Urothelium cell line (cell line): ENCODE results near the gene PARD3B.
"Not testable (repeated sequence)": the region's sequence is repeated elsewhere in the genome, so short reads cannot be mapped to it uniquely, and the experiment has no call there.

ENCODE experiments used
- DNase-seq: peaks from one replicate; pipeline ENCODE4 v3.0.0; 2011; ENCODE audit warnings: low spot score, mixed read lengths
- FAIRE-seq: peaks from 2 replicates; lab custom pipeline; 2011; peaks lifted over from hg19 to GRCh38; lab: Jason Lieb, UNC

PARD3B gene

GRCh38 chr2:205477016-205477705 lies 931.9 kb downstream of the PARD3B start:
- peak; percentile 62 for DNase-seq
- no peak for FAIRE-seq

- FAIRE-seq (no peak), DNase-seq (no peak)
These were observed 936.6 kb downstream of the PARD3B start for GRCh38 chr2:205481861-205482260.

- no peak for FAIRE-seq
- DNase-seq, result no peak
These were observed 937.3 kb downstream of the PARD3B start for GRCh38 chr2:205482399-205483081.

GRCh38 chr2:205483095-205483494 lies 937.8 kb downstream of the PARD3B start:
- DNase-seq (no peak), FAIRE-seq (no peak)

GRCh38 chr2:205484215-205484614 lies 938.9 kb downstream of the PARD3B start:
- FAIRE-seq (no peak), DNase-seq (no peak)

GRCh38 chr2:205484764-205485163 lies 939.5 kb downstream of the PARD3B start:
- DNase-seq, result no peak
- no peak for FAIRE-seq

GRCh38 chr2:205493528-205493927 lies 948.3 kb downstream of the PARD3B start:
- FAIRE-seq, DNase-seq: not testable (repeated sequence)

GRCh38 chr2:205494537-205495235 lies 949.4 kb downstream of the PARD3B start:
- DNase-seq (no peak), FAIRE-seq (no peak)

- FAIRE-seq (no peak), DNase-seq (no peak)
These were observed 950.5 kb downstream of the PARD3B start for GRCh38 chr2:205495819-205496218.

- no peak for FAIRE-seq
- peak; percentile 16 for DNase-seq
These were observed 951.1 kb downstream of the PARD3B start for GRCh38 chr2:205496370-205496769.

- no peak for FAIRE-seq
These were observed 951.5 kb downstream of the PARD3B start for GRCh38 chr2:205496772-205497171.

GRCh38 chr2:205499006-205499405 lies 953.7 kb downstream of the PARD3B start:
- FAIRE-seq (no peak), DNase-seq (no peak)

More at GRCh38 chr2:205496772-205497171, 951.5 kb downstream of the PARD3B start:
- peak; percentile 17 for DNase-seq

GRCh38 chr2:205500065-205500464 lies 954.8 kb downstream of the PARD3B start:
- no peak for FAIRE-seq

GRCh38 chr2:205500951-205501350 lies 955.7 kb downstream of the PARD3B start:
- DNase-seq (no peak), FAIRE-seq (no peak)

More at GRCh38 chr2:205500065-205500464, 954.8 kb downstream of the PARD3B start:
- DNase-seq, result no peak

GRCh38 chr2:205501826-205502225 lies 956.6 kb downstream of the PARD3B start:
- no peak for FAIRE-seq

GRCh38 chr2:205505371-205505770 lies 960.1 kb downstream of the PARD3B start:
- no peak for FAIRE-seq
- DNase-seq, result no peak

More at GRCh38 chr2:205501826-205502225, 956.6 kb downstream of the PARD3B start:
- DNase-seq, result no peak

GRCh38 chr2:205509655-205510054 lies 964.4 kb downstream of the PARD3B start:
- no peak for DNase-seq
- FAIRE-seq, result no peak

- FAIRE-seq (no peak), DNase-seq (no peak)
These were observed 965.1 kb downstream of the PARD3B start for GRCh38 chr2:205510345-205510744.

GRCh38 chr2:205511221-205511620 lies 965.9 kb downstream of the PARD3B start:
- DNase-seq (no peak), FAIRE-seq (no peak)

- no peak for FAIRE-seq
- no peak for DNase-seq
These were observed 966.4 kb downstream of the PARD3B start for GRCh38 chr2:205511641-205512040.

- no peak for FAIRE-seq
- DNase-seq, result no peak
These were observed 975.0 kb downstream of the PARD3B start for GRCh38 chr2:205520311-205520710.

GRCh38 chr2:205524656-205525055 lies 979.4 kb downstream of the PARD3B start:
- DNase-seq (peak; percentile 49), FAIRE-seq (no peak)
